Measurements from ENCODE around the gene PACS2. TPM values are rescaled to one million over a fixed set of nuclear protein-coding genes. Genes with fewer than 3 reads are reported as not detected.

PACS2 gene
- total and polyA plus RNA-seq, 2 of the 8 experiments (the other 6 are each of a cell fraction or from before 2014, with no cell fraction given) = 38.0 to 62.8 TPM

DNA sequence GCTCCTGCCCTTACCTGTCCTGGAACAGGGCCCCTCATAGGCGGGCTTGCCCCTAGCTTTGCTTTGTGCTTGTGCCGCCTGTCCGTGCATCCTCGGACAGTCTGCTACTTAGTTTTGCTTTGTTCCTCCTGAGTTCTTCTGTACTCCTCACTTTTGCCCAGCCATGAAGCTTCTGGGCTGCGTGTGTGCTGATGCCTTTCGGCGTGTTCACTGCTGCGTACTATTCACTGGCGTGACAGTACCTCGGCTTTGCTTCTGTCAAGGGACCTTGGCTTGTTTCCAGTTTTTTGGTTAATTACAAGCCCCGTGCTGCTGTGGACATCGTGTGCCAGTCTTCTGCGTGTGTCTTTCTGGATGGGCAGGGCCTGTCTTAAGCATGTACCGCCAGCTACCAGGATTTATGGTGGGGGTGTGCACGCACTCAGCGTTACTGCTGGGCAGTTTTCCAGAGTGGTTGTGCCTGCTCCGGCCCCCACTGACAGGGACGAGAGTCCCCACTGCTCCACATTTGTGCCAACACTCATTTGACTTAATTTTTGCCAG, 2.5 kb downstream of the PACS2 start (continued):
- TF ChIP-seq SUZ12 (IDR thresholded peaks at IDR 0.05; ENCODE audit: low read length) (no peak), TEAD4 (IDR thresholded peaks at IDR 0.05; ENCODE audit: low read depth, low read length) (no peak), HDAC2 (IDR thresholded peaks at IDR 0.05; ENCODE audit: borderline replicate concordance in 1 of 2, low read depth in 2 of 2, low read length in 2 of 2) (no peak)

Data from H1 (cell line).